MM.1S (cell line): Measurements from ENCODE around the gene ENTPD6.

Source experiments
- DNase-seq: peaks from one replicate; pipeline ENCODE4 v3.0.0-alpha.2; 2015
- H2AFZ ChIP-seq: fragments of 300-600 bp; sonication (generic); 2 replicates; pipeline ENCODE4 v1.6.0; 2016; ENCODE audit warnings: antibody characterized with exemption, low read length
- H3F3A ChIP-seq: fragments of 300-600 bp; sonication (generic); 2 replicates; pipeline ENCODE4 v1.6.1; 2016; ENCODE audit warnings: mild to moderate bottlenecking, antibody characterized with exemption, low read length, moderate library complexity, mixed read lengths; ENCODE audit not compliant: insufficient read depth
- H3K27ac ChIP-seq: fragments of 300-600 bp; sonication (generic); 2 replicates; pipeline ENCODE4 v1.5.1; 2016; ENCODE audit warnings: mild to moderate bottlenecking, low read length
- H3K27me3 ChIP-seq: fragments of 300-600 bp; sonication (generic); replicated peaks from 2 replicates; pipeline ENCODE4 v1.6.0; 2016; ENCODE audit warnings: low read length; ENCODE audit not compliant: insufficient read depth
- H3K36me3 ChIP-seq: fragments of 300-600 bp; sonication (generic); replicated peaks from 2 replicates; pipeline ENCODE4 v1.6.1; 2016; ENCODE audit warnings: mild to moderate bottlenecking, low read length, mixed read lengths; ENCODE audit not compliant: insufficient read depth
- H3K4me1 ChIP-seq: fragments of 300-600 bp; sonication (generic); 2 replicates; pipeline ENCODE4 v1.6.1; 2016; ENCODE audit warnings: low read length, mixed read lengths
- H3K4me2 ChIP-seq: fragments of 300-600 bp; sonication (generic); 2 replicates; pipeline ENCODE4 v1.6.0; 2016; ENCODE audit warnings: low read depth, low read length
- H3K4me3 ChIP-seq: fragments of 300-600 bp; sonication (generic); 2 replicates; pipeline ENCODE4 v1.5.1; 2016; ENCODE audit warnings: low read length, mixed read lengths
- H3K79me2 ChIP-seq: fragments of 300-600 bp; sonication (generic); 2 replicates; pipeline ENCODE4 v1.6.1; 2016; ENCODE audit warnings: mixed run types, low read length, mixed read lengths
- H3K9ac ChIP-seq: fragments of 300-600 bp; sonication (generic); 2 replicates; pipeline ENCODE4 v1.6.1; 2016; ENCODE audit warnings: low read length, mixed read lengths
- H3K9me2 ChIP-seq: fragments of 300-600 bp; sonication (generic); replicated peaks from 2 replicates; pipeline ENCODE4 v1.6.1; 2016; ENCODE audit warnings: mild to moderate bottlenecking, low read length, mixed read lengths; ENCODE audit not compliant: insufficient read depth
- H3K9me3 ChIP-seq: fragments of 300-600 bp; sonication (generic); replicated peaks from 2 replicates; pipeline ENCODE4 v1.6.1; 2016; ENCODE audit warnings: mild to moderate bottlenecking, low read length, mixed read lengths; ENCODE audit not compliant: insufficient read depth
- H4K20me1 ChIP-seq: fragments of 300-600 bp; sonication (generic); 2 replicates; pipeline ENCODE4 v1.6.1; 2016; ENCODE audit warnings: mild to moderate bottlenecking, low read length, moderate library complexity, mixed read lengths; ENCODE audit not compliant: insufficient read depth
- CTCF ChIP-seq: fragments of 300-600 bp; sonication (generic); IDR thresholded peaks from 2 replicates; pipeline ENCODE4 v1.5.1; 2016; ENCODE audit warnings: antibody characterized with exemption, low read length, mixed read lengths
- EZH2 ChIP-seq: fragments of 300-600 bp; sonication (generic); optimal IDR thresholded peaks from 2 replicates; pipeline ENCODE3; 2017; ENCODE audit warnings: low read depth, mild to moderate bottlenecking, antibody characterized with exemption, low read length, mixed read lengths
- EZH2phosphoT487 ChIP-seq: fragments of 300-600 bp; sonication (generic); IDR thresholded peaks from 2 replicates; pipeline ENCODE4 v1.6.1; 2018; ENCODE audit warnings: antibody characterized with exemption, low read length

Gene ENTPD6

GRCh38 chr20:25158043-25158442 is 37.5 kb upstream of the ENTPD6 start:
- DNase-seq, result no peak
- H3K36me3 ChIP-seq, result no peaks in the 10 kb centered on the region
- H2AFZ ChIP-seq, result no peak overlapping the region
- H3K4me1 ChIP-seq, result peaks cover 12% of the 10 kb centered on the region; the same call in 1 of the 2 replicates
- H3K9me2 ChIP-seq, result no peaks in the 10 kb centered on the region
- no peaks in the 10 kb centered on the region for H3F3A ChIP-seq
- H3K27ac ChIP-seq, result no peak overlapping the region
- no peaks in the 10 kb centered on the region for H3K79me2 ChIP-seq
- no peaks in the 10 kb centered on the region for H4K20me1 ChIP-seq
- H3K27me3 ChIP-seq, result no peaks in the 10 kb centered on the region
- H3K4me3 ChIP-seq, result no peak overlapping the region
- TF ChIP-seq EZH2 (no peak), EZH2phosphoT487 (no peak), CTCF (no peak)
- H3K9me3 ChIP-seq, result no peaks in the 10 kb centered on the region
- H3K9ac ChIP-seq, result no peak overlapping the region
- H3K4me2 ChIP-seq, result no peak overlapping the region

DNA sequence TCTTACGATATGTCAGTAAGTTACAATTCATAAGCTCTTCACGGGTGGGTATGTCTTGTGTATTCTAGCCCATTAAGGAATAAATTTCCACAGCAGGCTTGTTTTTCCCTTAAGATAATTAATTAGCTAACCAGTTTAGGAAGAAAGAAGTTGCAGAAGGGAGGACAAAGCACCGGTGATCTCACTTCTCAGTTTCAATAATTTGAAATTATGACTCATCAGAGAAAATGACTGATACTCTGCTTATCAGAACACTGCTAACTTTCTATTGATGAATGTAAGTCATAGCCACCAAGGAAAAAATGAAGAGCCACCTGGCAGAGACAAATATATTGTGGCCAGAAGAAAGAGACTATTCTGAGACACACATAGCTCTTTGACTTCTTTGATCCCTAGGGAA is 35.0 kb upstream of the ENTPD6 start:
- no peaks in the 10 kb centered on the region for H3K36me3 ChIP-seq
- TF ChIP-seq CTCF, result no peak
- TF ChIP-seq EZH2, result no peak
- TF ChIP-seq EZH2phosphoT487, result no peak
- H3K9me2 ChIP-seq, result no peaks in the 10 kb centered on the region
- H3K4me1 ChIP-seq, result peaks cover 12% of the 10 kb centered on the region; the same call in 1 of the 2 replicates
- H2AFZ ChIP-seq, result no peak overlapping the region
- H3K9ac ChIP-seq, result no peak overlapping the region
- no peaks in the 10 kb centered on the region for H4K20me1 ChIP-seq
- no peaks in the 10 kb centered on the region for H3K9me3 ChIP-seq
- no peaks in the 10 kb centered on the region for H3K27me3 ChIP-seq
- H3F3A ChIP-seq, result no peaks in the 10 kb centered on the region
- no peak for DNase-seq
- H3K27ac ChIP-seq, result no peak overlapping the region
- H3K4me3 ChIP-seq, result no peak overlapping the region
- H3K4me2 ChIP-seq, result no peak overlapping the region
- H3K79me2 ChIP-seq, result no peaks in the 10 kb centered on the region

- Histone ChIP-seq H2AFZ (no peak overlapping the region), H3K4me2 (no peak overlapping the region), H3K27ac (no peak overlapping the region), H3K4me1 (peaks cover 12% of the 10 kb centered on the region; the same call in 1 of the 2 replicates), H3K9ac (no peak overlapping the region), H3K9me2 (no peaks in the 10 kb centered on the region), H3K79me2 (no peaks in the 10 kb centered on the region), H4K20me1 (no peaks in the 10 kb centered on the region), H3F3A (no peaks in the 10 kb centered on the region), H3K36me3 (no peaks in the 10 kb centered on the region), H3K9me3 (no peaks in the 10 kb centered on the region), H3K4me3 (no peak overlapping the region), H3K27me3 (no peaks in the 10 kb centered on the region)
- TF ChIP-seq CTCF (no peak), EZH2phosphoT487 (no peak), EZH2 (no peak)
- DNase-seq, result no peak
Measured at GRCh38 chr20:25160897-25161296, 34.6 kb upstream of the ENTPD6 start.
